Measurements from ENCODE around the gene MYO19.

DNA sequence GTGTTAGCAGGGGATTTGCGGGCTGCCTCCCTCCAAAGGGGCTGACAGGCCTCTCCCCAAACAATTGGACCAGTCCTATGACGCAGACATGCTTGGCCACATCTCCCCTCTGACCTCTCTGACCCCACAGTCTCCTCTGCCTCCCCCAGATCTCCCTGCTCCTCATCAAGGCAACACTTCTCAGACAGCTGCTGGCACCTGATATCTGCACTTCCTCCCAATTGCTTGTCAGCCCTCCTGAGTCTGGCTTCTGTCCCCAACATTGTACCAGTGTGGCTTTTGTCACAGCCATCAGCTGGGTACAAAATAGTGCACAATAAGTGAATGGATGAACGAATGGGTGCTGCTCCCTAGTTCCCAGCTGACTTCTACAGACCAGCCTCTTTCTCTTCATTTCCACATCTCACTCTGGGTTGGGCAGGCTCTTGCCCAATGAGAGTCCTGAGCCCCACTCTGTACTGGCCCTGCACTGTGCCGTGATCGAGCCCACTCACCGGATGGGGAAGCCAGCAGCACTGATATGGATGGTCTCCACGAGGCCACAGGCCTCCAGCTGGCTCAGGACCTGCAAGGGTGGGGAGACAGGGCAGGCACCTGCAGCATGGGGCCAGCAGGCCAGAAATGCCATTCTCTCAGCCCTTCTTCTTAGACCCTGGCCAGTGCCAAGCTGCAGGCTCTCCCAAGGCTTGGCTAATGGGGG lies 31.1 kb downstream of the MYO19 start:
- TF ChIP-seq, protein P1, sequence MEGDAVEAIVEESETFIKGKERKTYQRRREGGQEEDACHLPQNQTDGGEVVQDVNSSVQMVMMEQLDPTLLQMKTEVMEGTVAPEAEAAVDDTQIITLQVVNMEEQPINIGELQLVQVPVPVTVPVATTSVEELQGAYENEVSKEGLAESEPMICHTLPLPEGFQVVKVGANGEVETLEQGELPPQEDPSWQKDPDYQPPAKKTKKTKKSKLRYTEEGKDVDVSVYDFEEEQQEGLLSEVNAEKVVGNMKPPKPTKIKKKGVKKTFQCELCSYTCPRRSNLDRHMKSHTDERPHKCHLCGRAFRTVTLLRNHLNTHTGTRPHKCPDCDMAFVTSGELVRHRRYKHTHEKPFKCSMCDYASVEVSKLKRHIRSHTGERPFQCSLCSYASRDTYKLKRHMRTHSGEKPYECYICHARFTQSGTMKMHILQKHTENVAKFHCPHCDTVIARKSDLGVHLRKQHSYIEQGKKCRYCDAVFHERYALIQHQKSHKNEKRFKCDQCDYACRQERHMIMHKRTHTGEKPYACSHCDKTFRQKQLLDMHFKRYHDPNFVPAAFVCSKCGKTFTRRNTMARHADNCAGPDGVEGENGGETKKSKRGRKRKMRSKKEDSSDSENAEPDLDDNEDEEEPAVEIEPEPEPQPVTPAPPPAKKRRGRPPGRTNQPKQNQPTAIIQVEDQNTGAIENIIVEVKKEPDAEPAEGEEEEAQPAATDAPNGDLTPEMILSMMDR (IDR thresholded peaks at IDR 0.05): no peak
- no peak for TF ChIP-seq POLR2A (IDR thresholded peaks at IDR 0.05)

All from suprapubic skin (tissue), 3 donors.